Breast epithelium (tissue), 4 donors: ENCODE results near the gene KCNK2. TPM values are rescaled to one million over a fixed set of nuclear protein-coding genes. Genes with fewer than 3 reads are reported as not detected.

ENCODE experiments used
- DNase-seq, 2 donors: peaks; one replicate each; pipeline ENCODE4 v3.0.0-alpha.2; 2019; ENCODE audit warnings: low spot score in 2 of 2
- H3K27ac ChIP-seq, 2 donors: fragments of 200-600 bp; sonication (generic) in 1 of 2; one replicate each; pipeline ENCODE4 v1.5.1; 2016 to 2019; ENCODE audit warnings: mild to moderate bottlenecking in 1 of 2
- H3K27me3 ChIP-seq, 2 donors: fragments of 200-600 bp; sonication (generic) in 1 of 2; one replicate each; pipeline versions ENCODE4 v1.5.1 to v1.6.0; 2017 to 2019; ENCODE audit warnings: control low read depth in 1 of 2, mild to moderate bottlenecking in 1 of 2
- H3K36me3 ChIP-seq: fragments of 200-600 bp; one replicate; pipeline ENCODE4 v1.5.1; 2019
- H3K4me1 ChIP-seq, 2 donors: fragments of 200-600 bp; sonication (generic); one replicate each; pipeline ENCODE4 v1.5.1; 2016 to 2019; ENCODE audit warnings: control low read depth in 1 of 2
- H3K4me3 ChIP-seq, 3 donors: fragments of 200-600 bp; sonication (generic); 1 replicate in 2 of 3; 2 replicates in 1 of 3; pipeline ENCODE4 v1.5.1; 2016 to 2019; ENCODE audit warnings: mild to moderate bottlenecking in 3 of 3, moderate library complexity in 2 of 3
- H3K9me3 ChIP-seq, 2 donors: fragments of 200-600 bp; sonication (generic) in 1 of 2; one replicate each; pipeline ENCODE4 v1.5.1; 2016 to 2019; ENCODE audit warnings: control low read depth in 1 of 2
- POLR2A ChIP-seq: fragments of 450-650 bp; IDR thresholded peaks from one replicate; pipeline ENCODE4 v1.6.1; 2016; ENCODE audit warnings: antibody characterized with exemption, mild to moderate bottlenecking, moderate library complexity
- POLR2AphosphoS5 ChIP-seq, 3 donors: sonication (generic); formaldehyde crosslinking; IDR thresholded peaks; one replicate each; pipeline ENCODE4 v1.6.1; 2017; ENCODE audit warnings: antibody characterized with exemption in 3 of 3
- intact Hi-C: fragments of 100-400 bp; cut with DNase I; formaldehyde crosslinking; loops from one replicate; pipeline ENCODE4 v1.15.1; 2023; ENCODE audit warnings: low total_unique reads
- total RNA-seq, 3 donors: library from RNA; depleted of rRNA; stranded (reverse); fragments of >200 nt; gene quantifications; one replicate each; pipeline ENCODE4 v1.1.0, GENCODE V29; 2016
- TF ChIP-seq, protein P1 (sequence below), 3 donors: fragments of 450-650 bp; IDR thresholded peaks; one replicate each; pipeline ENCODE4 v1.5.1; 2016 to 2017; ENCODE audit warnings: antibody characterized with exemption in 3 of 3, mild to moderate bottlenecking in 3 of 3, moderate library complexity in 3 of 3

Gene KCNK2
- total RNA-seq, 3 donors from 2014 or later, result 12.1 to 23.6 (median 12.5) TPM

DNA sequence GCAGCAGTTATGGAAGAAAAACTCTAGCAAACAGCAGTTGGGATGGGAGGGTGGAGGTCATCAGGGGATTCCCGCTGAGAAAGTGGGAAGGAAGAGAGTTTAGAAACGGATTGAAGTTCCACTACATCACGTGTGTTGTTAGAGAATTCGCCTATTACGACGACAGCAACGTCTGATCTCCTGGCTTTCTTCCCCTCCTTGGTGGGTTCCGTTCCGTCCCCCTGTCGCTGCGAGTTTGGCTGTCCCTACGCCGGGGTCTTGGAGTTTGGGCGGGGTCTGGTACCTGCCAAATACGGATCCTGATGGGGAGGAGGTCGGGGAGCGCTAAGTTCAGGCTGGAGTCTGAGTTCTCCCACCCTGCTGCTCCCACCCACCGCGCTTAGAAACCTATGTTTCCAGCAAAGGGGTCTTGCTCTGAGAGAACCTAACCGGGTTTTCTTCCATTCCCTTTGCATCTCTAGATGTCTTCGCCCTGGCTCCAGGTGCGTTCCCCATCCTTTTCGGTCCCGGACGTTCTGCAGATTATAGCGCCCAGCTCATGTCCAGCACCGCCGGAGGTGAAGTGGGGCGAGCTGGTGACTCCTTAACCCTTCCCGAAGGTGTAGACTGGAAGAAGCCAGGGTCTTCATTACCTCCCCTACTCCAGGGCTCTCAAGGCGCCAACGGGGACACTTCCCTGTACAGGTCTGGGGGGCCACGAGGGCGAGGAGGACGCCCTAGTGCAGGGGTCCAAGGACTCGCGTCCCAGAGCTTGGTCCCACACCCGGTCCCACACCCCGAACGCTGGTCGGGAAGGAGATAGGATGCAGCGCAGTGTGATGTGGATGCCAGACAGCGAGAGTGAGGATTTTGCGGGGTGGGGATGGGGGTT lies 641 bp upstream of the KCNK2 start:
- no peak overlapping the region for H3K27ac ChIP-seq
- no peaks in the 10 kb centered on the region for H3K9me3 ChIP-seq
- TF ChIP-seq, protein P1, sequence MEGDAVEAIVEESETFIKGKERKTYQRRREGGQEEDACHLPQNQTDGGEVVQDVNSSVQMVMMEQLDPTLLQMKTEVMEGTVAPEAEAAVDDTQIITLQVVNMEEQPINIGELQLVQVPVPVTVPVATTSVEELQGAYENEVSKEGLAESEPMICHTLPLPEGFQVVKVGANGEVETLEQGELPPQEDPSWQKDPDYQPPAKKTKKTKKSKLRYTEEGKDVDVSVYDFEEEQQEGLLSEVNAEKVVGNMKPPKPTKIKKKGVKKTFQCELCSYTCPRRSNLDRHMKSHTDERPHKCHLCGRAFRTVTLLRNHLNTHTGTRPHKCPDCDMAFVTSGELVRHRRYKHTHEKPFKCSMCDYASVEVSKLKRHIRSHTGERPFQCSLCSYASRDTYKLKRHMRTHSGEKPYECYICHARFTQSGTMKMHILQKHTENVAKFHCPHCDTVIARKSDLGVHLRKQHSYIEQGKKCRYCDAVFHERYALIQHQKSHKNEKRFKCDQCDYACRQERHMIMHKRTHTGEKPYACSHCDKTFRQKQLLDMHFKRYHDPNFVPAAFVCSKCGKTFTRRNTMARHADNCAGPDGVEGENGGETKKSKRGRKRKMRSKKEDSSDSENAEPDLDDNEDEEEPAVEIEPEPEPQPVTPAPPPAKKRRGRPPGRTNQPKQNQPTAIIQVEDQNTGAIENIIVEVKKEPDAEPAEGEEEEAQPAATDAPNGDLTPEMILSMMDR (IDR thresholded peaks at IDR 0.05), result no peak
- no peak for TF ChIP-seq POLR2AphosphoS5 (IDR thresholded peaks at IDR 0.05)
- no peak for TF ChIP-seq POLR2A
- H3K36me3 ChIP-seq, result no peaks in the 10 kb centered on the region
- H3K27me3 ChIP-seq, result peaks cover 0 to 2% of the 10 kb centered on the region in 2 donors
- peak overlapping the region; percentile 55 to 80 (median 66) for H3K4me3 ChIP-seq
- DNase-seq, result no peak
- intact Hi-C loops, result no loop called here
- H3K4me1 ChIP-seq, result no peaks in the 10 kb centered on the region

DNA sequence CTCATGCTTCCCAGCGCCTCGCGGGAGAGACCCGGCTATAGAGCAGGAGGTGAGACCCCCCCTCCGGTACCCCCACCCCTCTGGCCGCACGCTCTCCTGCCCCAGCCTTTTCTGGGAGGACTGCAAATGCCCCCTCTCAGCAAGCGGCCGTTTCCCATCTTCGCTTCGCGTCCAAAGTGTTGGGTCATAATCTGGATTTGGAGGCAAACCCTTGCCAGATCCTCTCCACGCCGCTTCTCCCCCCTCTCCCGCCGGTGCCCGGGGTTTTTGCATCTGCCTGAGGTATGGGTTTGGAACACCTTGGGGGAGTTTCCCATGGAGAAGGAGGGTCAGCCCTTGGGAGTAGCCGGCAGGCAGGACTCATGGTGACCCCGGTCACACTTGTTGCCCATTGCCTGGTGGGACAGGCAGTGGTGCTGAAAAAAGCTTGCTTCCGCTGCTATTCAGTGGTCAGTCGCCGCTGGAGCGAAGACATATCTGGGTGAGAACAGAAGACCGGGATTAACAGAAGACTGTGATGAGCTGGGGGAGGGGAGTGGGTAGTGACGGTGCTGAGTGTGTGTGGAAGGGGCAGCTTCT lies 935 bp downstream of the KCNK2 start:
- TF ChIP-seq, protein P1 (IDR thresholded peaks at IDR 0.05), result no peak
- no peak for TF ChIP-seq POLR2A
- TF ChIP-seq POLR2AphosphoS5 (IDR thresholded peaks at IDR 0.05), result no peak
- H3K4me1 ChIP-seq, result no peaks in the 10 kb centered on the region
- intact Hi-C loops, result no loop called here
- no peaks in the 10 kb centered on the region for H3K36me3 ChIP-seq
- H3K27me3 ChIP-seq, result peaks cover 0 to 2% of the 10 kb centered on the region in 2 donors
- peak overlapping the region; percentile 55 to 80 (median 66) for H3K4me3 ChIP-seq
- H3K9me3 ChIP-seq, result no peaks in the 10 kb centered on the region
- peak overlapping the region; percentile 25 to 35 for H3K27ac ChIP-seq
- peak in 1 of 2 donors; percentile 18 for DNase-seq

DNA sequence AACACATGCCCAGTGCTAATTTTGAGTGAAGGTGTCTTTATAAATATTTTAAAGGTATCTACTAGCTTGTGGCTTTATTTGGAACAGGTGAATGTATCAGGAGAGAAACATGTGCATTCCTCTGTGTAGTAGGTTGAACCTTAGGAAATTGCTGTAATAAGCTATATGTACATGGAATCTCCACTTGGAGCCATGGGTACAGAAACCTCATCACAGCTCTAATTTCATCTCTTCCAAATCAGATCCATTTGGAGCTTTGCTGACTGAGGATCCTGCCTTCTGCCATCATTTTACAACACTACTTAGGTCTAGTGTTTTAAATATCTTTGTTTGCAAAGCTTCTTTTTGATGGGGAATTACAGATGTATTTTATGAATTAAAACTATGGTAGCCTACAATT lies 2.1 kb downstream of the KCNK2 start:
- Histone ChIP-seq H3K9me3 (no peaks in the 10 kb centered on the region), H3K36me3 (no peaks in the 10 kb centered on the region), H3K4me3 (no peak overlapping the region), H3K27ac (no peak overlapping the region), H3K4me1 (no peaks in the 10 kb centered on the region), H3K27me3 (peaks cover 0 to 2% of the 10 kb centered on the region in 2 donors)
- no peak for TF ChIP-seq POLR2AphosphoS5 (IDR thresholded peaks at IDR 0.05)
- TF ChIP-seq POLR2A, result no peak
- TF ChIP-seq, protein P1 (IDR thresholded peaks at IDR 0.05), result no peak
- DNase-seq, result no peak
- intact Hi-C loops, result no loop called here

DNA sequence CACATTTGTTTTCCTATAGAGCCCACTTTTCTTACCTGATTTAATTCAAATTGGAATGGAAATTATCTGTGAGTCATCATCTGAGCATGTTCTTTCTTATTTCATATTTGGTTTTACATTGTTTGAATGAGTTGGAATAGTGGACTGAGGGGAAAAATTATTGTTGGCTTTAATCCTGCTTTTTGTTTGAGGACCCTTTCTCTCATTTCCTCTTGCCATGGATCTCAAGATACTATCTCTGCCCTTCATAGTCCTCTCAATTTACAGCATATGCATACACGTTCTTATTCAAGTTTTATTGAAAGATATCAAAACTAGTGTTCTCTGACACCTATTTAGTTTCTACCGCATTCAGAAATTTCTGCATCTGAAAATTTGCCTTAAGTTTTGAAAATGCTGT lies 5.1 kb downstream of the KCNK2 start:
- Histone ChIP-seq H3K9me3 (no peaks in the 10 kb centered on the region), H3K4me1 (no peaks in the 10 kb centered on the region), H3K27ac (no peak overlapping the region), H3K36me3 (no peaks in the 10 kb centered on the region), H3K27me3 (peaks cover 0 to 2% of the 10 kb centered on the region in 2 donors), H3K4me3 (no peak overlapping the region)
- TF ChIP-seq POLR2AphosphoS5 (IDR thresholded peaks at IDR 0.05) (no peak), POLR2A (no peak)
- TF ChIP-seq, protein P1 (IDR thresholded peaks at IDR 0.05), result no peak
- intact Hi-C loops, result no loop called here
- DNase-seq, result no peak

- H3K9me3 ChIP-seq, result no peaks in the 10 kb centered on the region
- no peak for DNase-seq
- H3K27ac ChIP-seq, result no peak overlapping the region
- H3K4me1 ChIP-seq, result no peaks in the 10 kb centered on the region
- TF ChIP-seq, protein P1 (IDR thresholded peaks at IDR 0.05), result no peak
- TF ChIP-seq POLR2AphosphoS5 (IDR thresholded peaks at IDR 0.05) (no peak), POLR2A (no peak)
- H3K4me3 ChIP-seq, result no peak overlapping the region
- intact Hi-C loops, result no loop called here
- no peaks in the 10 kb centered on the region for H3K36me3 ChIP-seq
- no peaks in the 10 kb centered on the region for H3K27me3 ChIP-seq
Observed at GRCh38 chr1:215094381-215094780, 11.8 kb downstream of the KCNK2 start.
